RWPE1 (cell line): ENCODE results near the gene DNAJC11.
"Not testable (repeated sequence)": the region's sequence is repeated elsewhere in the genome, so short reads cannot be mapped to it uniquely, and the experiment has no call there.

ENCODE experiments used
- CTCF ChIA-PET: fragments of 350-600 bp; sonication (Branson Sonifier 250); formaldehyde crosslinking; extraction: SDS; loops from one replicate; lab custom pipeline; 2021; lab: Yijun Ruan, JAX
- POLR2A ChIA-PET: fragments of 400-600 bp; formaldehyde crosslinking; extraction: SDS; loops from one replicate; lab custom pipeline; 2020; ENCODE audit warnings: antibody characterized with exemption; ENCODE audit not compliant: low non-redundant PET; lab: Yijun Ruan, JAX
- DNase-seq: peaks from one replicate; pipeline ENCODE4 v3.0.0; 2012; ENCODE audit warnings: low spot score
- H3K27ac ChIP-seq: fragments of 450-650 bp; 2 replicates; pipeline ENCODE4 v1.5.1; 2017
- CTCF ChIP-seq: fragments of 450-650 bp; conservative IDR thresholded peaks from 2 replicates; pipeline ENCODE4 v1.5.1; 2017; ENCODE audit warnings: low read depth, mild to moderate bottlenecking

Gene DNAJC11

GRCh38 chr1:6674771-6675170, 26.8 kb downstream of the DNAJC11 start:
- POLR2A ChIA-PET, result no interaction called here
- no peak for TF ChIP-seq CTCF
- CTCF ChIA-PET, result interaction anchor here (0.6 to 0.7 kb wide), 3 partner anchors 12 to 189 kb away, joined by 3 to 4 read pairs (median 4); no protein-coding TSS in a partner anchor
- H3K27ac ChIP-seq, result no peak overlapping the region
- no peak for DNase-seq

GRCh38 chr1:6673816-6674398, 27.7 kb downstream of the DNAJC11 start:
- ChIA-PET CTCF (interaction anchor here (0.9 kb wide), 1 partner anchor 11 kb away, joined by 3 read pairs; no protein-coding TSS in a partner anchor), POLR2A (no interaction called here)
- no peak overlapping the region for H3K27ac ChIP-seq
- TF ChIP-seq CTCF, result no peak
- no peak for DNase-seq

GRCh38 chr1:6672558-6672957, 29.1 kb downstream of the DNAJC11 start:
- ChIA-PET CTCF (interaction anchor here (0.7 kb wide), 1 partner anchor 19 kb away, joined by 5 read pairs; no protein-coding TSS in a partner anchor), POLR2A (no interaction called here)
- no peak overlapping the region for H3K27ac ChIP-seq
- DNase-seq, result no peak
- no peak for TF ChIP-seq CTCF

- POLR2A ChIA-PET, result no interaction called here
- CTCF ChIA-PET, result interaction anchor here (0.7 kb wide), 1 partner anchor 540 kb away, joined by 4 read pairs; no protein-coding TSS in a partner anchor
- no peak overlapping the region for H3K27ac ChIP-seq
- TF ChIP-seq CTCF, result no peak
- no peak for DNase-seq
These were observed 33.1 kb downstream of the DNAJC11 start for GRCh38 chr1:6668503-6668902.

- POLR2A ChIA-PET, result no interaction called here
- DNase-seq, result no peak
- CTCF ChIA-PET, result interaction anchor here (0.6 kb wide), 1 partner anchor 244 kb away, joined by 3 read pairs; no protein-coding TSS in a partner anchor
These were observed 34.5 kb downstream of the DNAJC11 start for GRCh38 chr1:6667139-6667538.

GRCh38 chr1:6666696-6667095, 34.9 kb downstream of the DNAJC11 start:
- no peak overlapping the region for H3K27ac ChIP-seq
- ChIA-PET CTCF (interaction anchor here (0.6 kb wide), 1 partner anchor 243 kb away, joined by 3 read pairs; no protein-coding TSS in a partner anchor), POLR2A (no interaction called here)
- no peak for DNase-seq
- no peak for TF ChIP-seq CTCF

More at GRCh38 chr1:6667139-6667538, 34.5 kb downstream of the DNAJC11 start:
- TF ChIP-seq CTCF, result no peak
- H3K27ac ChIP-seq, result no peak overlapping the region

GRCh38 chr1:6662468-6662867, 39.1 kb downstream of the DNAJC11 start:
- CTCF ChIA-PET, result interaction anchor here (0.6 kb wide), 2 partner anchors 12 to 20 kb away, joined by 3 to 8 read pairs; no protein-coding TSS in a partner anchor
- DNase-seq, H3K27ac ChIP-seq: not testable (repeated sequence)
- POLR2A ChIA-PET, result interaction anchor here (0.7 kb wide), 1 partner anchor 25 kb away, joined by 6 read pairs; no protein-coding TSS in a partner anchor
